Nephron (organoid): ENCODE data around the gene IQCN.

Source experiments
- H3K27ac Mint-ChIP-seq, 3 experiments: 2 replicates each; pipeline ENCODE4 v1.8.0; 2020; ENCODE audit warnings: mixed read lengths in 3 of 3, mild to moderate bottlenecking in 2 of 3, moderate library complexity in 1 of 3
- H3K27me3 Mint-ChIP-seq: 2 replicates; pipeline ENCODE4 v1.8.0; 2021; ENCODE audit warnings: low read depth, mild to moderate bottlenecking, moderate library complexity, mixed read lengths
- H3K36me3 Mint-ChIP-seq: 2 replicates; pipeline ENCODE4 v1.8.0; 2020; ENCODE audit warnings: low read depth, mixed read lengths
- H3K4me1 Mint-ChIP-seq: 2 replicates; pipeline ENCODE4 v1.8.0; 2020; ENCODE audit warnings: mixed read lengths
- H3K4me3 Mint-ChIP-seq, 3 experiments: 2 replicates each; pipeline ENCODE4 v1.8.0; 2020; ENCODE audit warnings: mild to moderate bottlenecking in 3 of 3, mixed read lengths in 3 of 3, moderate library complexity in 2 of 3
- H3K9me3 Mint-ChIP-seq: 2 replicates; pipeline ENCODE4 v1.8.0; 2020; ENCODE audit warnings: mixed read lengths
- TF ChIP-seq, protein P1 (sequence below), 3 experiments: fragments of 200-600 bp; sonication (generic); IDR thresholded peaks; one replicate each; pipeline ENCODE4 v1.5.0; 2021; ENCODE audit warnings: antibody characterized with exemption in 3 of 3; ENCODE audit not compliant: unreplicated experiment in 3 of 3

IQCN gene

DNA sequence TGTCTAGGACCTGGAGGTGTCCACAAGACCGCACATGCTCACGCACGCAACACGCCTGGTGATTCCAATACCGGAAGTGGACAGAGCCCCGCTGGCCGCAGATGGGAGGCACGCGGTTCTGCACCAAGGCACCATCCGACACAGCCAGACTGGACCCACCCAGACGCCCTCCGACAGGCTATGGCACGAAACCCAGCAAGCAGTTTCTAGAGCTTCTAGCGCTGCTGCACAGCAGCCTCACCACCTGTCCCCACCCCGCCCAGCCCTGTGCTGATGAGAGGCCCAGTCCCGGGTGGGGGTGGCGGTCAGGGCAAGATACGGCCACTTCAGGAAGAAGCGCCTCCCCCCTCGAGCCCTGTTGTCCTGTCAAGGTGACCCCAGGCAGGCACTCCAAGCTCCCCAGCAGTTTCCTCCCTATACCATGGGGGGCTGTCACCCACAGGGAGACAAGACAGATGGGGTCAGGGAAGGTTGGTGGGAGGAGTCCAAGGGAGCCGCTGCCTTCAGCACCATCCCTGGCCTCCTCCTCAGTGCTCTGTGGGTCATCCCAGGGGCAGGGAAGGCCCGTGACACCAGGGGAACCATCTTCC, 37.3 kb upstream of the IQCN start:
- TF ChIP-seq, protein P1, sequence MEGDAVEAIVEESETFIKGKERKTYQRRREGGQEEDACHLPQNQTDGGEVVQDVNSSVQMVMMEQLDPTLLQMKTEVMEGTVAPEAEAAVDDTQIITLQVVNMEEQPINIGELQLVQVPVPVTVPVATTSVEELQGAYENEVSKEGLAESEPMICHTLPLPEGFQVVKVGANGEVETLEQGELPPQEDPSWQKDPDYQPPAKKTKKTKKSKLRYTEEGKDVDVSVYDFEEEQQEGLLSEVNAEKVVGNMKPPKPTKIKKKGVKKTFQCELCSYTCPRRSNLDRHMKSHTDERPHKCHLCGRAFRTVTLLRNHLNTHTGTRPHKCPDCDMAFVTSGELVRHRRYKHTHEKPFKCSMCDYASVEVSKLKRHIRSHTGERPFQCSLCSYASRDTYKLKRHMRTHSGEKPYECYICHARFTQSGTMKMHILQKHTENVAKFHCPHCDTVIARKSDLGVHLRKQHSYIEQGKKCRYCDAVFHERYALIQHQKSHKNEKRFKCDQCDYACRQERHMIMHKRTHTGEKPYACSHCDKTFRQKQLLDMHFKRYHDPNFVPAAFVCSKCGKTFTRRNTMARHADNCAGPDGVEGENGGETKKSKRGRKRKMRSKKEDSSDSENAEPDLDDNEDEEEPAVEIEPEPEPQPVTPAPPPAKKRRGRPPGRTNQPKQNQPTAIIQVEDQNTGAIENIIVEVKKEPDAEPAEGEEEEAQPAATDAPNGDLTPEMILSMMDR (IDR thresholded peaks at IDR 0.05; ENCODE audit: unreplicated experiment in 3 of 3), result no peak
- Mint-ChIP-seq H3K9me3 (no peaks in the 10 kb centered on the region), H3K4me3 (no peak overlapping the region), H3K27me3 (no peaks in the 10 kb centered on the region), H3K27ac (no peak overlapping the region), H3K4me1 (peaks cover 7% of the 10 kb centered on the region), H3K36me3 (peaks cover 22% of the 10 kb centered on the region)

DNA sequence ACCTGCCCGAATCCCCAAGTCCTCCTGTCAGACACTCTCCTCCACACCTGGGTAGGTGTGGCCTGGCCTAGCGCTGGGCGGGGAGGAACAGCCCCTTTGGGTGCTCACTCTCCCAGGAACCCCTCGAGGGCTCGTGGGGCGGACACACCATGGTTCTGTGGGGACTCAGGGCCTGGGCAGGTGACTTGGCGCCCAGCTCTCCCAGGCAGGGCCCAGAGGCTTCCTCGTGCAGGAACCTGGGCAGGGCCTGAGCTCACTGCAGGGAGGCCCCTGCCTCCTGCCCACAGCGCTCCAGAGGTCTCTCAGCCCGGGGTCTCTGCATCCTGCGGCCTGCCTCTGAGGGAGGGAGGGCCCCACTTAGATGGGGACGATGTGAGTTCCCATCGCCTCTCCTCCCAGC, 36.7 kb upstream of the IQCN start:
- TF ChIP-seq, protein P1 (IDR thresholded peaks at IDR 0.05; ENCODE audit: unreplicated experiment in 3 of 3), result no peak
- H3K4me1 Mint-ChIP-seq, result peaks cover 8% of the 10 kb centered on the region
- H3K4me3 Mint-ChIP-seq, result no peak overlapping the region
- H3K27me3 Mint-ChIP-seq, result no peaks in the 10 kb centered on the region
- H3K27ac Mint-ChIP-seq, result no peak overlapping the region
- H3K36me3 Mint-ChIP-seq, result peaks cover 23% of the 10 kb centered on the region
- no peaks in the 10 kb centered on the region for H3K9me3 Mint-ChIP-seq

DNA sequence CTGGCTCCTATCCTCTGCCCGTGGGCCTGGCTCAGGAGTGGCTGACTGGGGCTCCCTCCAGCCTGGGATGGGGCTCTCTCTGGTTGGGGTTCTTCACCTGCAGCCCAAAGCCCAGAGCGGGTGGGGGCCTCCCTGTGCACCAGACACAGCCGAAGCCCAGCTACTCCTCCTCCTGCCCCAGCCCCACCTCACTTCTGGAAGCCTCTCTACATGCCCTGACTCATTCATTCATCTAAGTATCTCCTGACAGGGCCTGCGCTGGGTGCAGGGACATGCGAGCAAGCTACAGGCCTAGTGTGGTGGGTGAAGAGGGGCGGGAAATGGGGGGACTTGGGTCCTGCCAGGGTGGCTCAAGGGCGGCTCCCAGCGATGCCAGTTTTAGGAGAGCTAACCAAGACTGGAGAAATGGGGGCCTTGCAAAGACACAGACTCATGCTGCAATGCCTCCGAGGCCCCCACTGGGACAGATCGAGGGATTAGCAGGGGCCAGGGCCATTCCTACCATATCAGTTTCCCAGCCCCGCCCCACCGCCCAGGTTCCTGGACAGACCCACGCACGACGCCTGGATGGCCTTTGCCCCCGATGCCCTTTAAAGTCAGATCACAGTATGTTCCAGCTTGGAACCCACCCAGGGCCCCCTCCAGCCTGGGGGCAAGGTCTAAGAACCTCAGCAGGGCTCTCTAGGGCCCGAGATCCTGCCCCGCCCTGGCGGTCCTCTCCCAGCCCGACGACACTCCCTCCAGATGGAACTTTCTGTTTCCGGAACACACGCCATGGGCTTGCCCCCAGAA, 36.1 kb upstream of the IQCN start:
- H3K27me3 Mint-ChIP-seq, result no peaks in the 10 kb centered on the region
- peaks cover 8% of the 10 kb centered on the region for H3K4me1 Mint-ChIP-seq
- no peak overlapping the region for H3K27ac Mint-ChIP-seq
- no peak overlapping the region for H3K4me3 Mint-ChIP-seq
- H3K36me3 Mint-ChIP-seq, result peaks cover 19% of the 10 kb centered on the region
- no peaks in the 10 kb centered on the region for H3K9me3 Mint-ChIP-seq
- TF ChIP-seq, protein P1 (IDR thresholded peaks at IDR 0.05; ENCODE audit: unreplicated experiment in 3 of 3), result no peak

DNA sequence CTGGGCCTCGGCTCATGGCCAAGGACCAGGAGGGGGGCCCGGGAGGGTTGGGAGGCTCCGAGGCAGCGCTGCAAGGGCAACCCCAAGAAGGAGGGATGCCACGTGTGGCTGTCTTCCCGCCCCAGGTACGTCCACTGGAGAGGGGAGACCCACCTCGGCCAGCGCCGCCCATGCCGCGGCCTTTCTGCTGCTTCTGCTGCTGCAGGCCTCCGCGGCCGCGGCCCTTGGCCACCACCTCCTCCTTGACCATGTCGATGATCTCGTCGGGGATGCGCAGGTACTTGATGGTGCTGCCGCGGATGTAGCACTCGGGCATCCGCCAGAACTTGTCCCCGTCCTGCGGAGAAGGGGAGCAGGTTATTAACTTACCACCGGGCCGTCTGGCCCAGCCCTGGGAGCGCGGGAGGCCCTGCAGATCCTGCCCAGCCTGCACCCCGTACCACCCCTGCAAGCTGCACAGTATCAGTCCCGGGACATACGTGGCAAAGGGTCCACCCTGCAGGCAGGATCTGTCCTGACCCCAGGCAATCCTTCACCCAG, 35.3 kb upstream of the IQCN start:
- TF ChIP-seq, protein P1 (IDR thresholded peaks at IDR 0.05; ENCODE audit: unreplicated experiment in 3 of 3), result no peak
- Mint-ChIP-seq H3K4me3 (no peak overlapping the region), H3K4me1 (peaks cover 13% of the 10 kb centered on the region), H3K27me3 (no peaks in the 10 kb centered on the region), H3K9me3 (no peaks in the 10 kb centered on the region), H3K27ac (no peak overlapping the region), H3K36me3 (peaks cover 19% of the 10 kb centered on the region)

DNA sequence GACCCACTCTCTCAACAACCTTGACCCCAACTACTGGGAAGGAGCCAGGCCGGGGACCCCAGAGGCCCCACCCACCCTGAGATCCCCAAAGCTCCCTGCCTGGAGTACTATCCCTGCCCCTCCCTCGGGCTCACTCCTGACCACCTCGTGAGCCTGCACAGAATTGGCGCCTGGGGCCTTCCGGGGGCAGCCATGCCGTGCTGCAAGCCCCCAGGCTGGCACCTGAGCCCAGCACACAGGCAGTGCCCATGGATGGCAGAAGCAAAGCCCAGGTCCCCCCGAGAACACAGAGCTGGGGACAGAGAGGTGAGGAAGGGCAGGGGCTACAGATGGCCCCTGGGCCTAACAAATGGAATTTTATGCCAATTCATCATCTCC, 34.7 kb upstream of the IQCN start:
- Mint-ChIP-seq H3K36me3 (peaks cover 16% of the 10 kb centered on the region), H3K27me3 (peaks cover 2% of the 10 kb centered on the region), H3K4me3 (no peak overlapping the region), H3K27ac (no peak overlapping the region), H3K9me3 (no peaks in the 10 kb centered on the region), H3K4me1 (peaks cover 19% of the 10 kb centered on the region)
- TF ChIP-seq, protein P1 (IDR thresholded peaks at IDR 0.05; ENCODE audit: unreplicated experiment in 3 of 3), result no peak
